NB4 (cell line): Measurements from ENCODE around the gene RNPC3.

Experiments used
- CTCF ChIP-seq: IDR thresholded peaks from one replicate; pipeline ENCODE4 v1.5.1; 2012; ENCODE audit warnings: low read depth, low read length
- MAX ChIP-seq: IDR thresholded peaks from 2 replicates; pipeline ENCODE4 v1.6.1; 2011; ENCODE audit warnings: low read depth, low read length
- POLR2A ChIP-seq: IDR thresholded peaks from 2 replicates; pipeline ENCODE4 v1.6.1; 2011; ENCODE audit warnings: mild to moderate bottlenecking; ENCODE audit not compliant: insufficient read length; ENCODE audit errors: extremely low read depth

- TF ChIP-seq CTCF (no peak), POLR2A (no peak), MAX (no peak)
Measured at GRCh38 chr1:103477101-103477500, 48.4 kb upstream of the RNPC3 start.
